ENCODE results near the gene SAG.

- TF ChIP-seq CTCF (IDR thresholded peaks at IDR 0.05; ENCODE audit: extremely low read depth in 1 of 2, insufficient read depth in 1 of 2, low read depth in 1 of 2, low read length in 2 of 2) = no peak
- TF ChIP-seq MAX (IDR thresholded peaks at IDR 0.05; ENCODE audit: insufficient read depth, insufficient read length) = no peak
- no peak for TF ChIP-seq JUN (IDR thresholded peaks at IDR 0.05; ENCODE audit: borderline replicate concordance, insufficient read depth, insufficient read length, low read depth)
- no peak for TF ChIP-seq POLR2A (IDR thresholded peaks at IDR 0.05; ENCODE audit: low read depth, low read length)
- TF ChIP-seq POLR2AphosphoS5 (IDR thresholded peaks at IDR 0.05; ENCODE audit: insufficient read depth, low read depth, low read length) = no peak
- TF ChIP-seq EZH2 (IDR thresholded peaks at IDR 0.05; ENCODE audit: borderline replicate concordance, low read depth, low read length, severe bottlenecking) = no peak
Measured at GRCh38 chr2:233346930-233347329, 39.3 kb downstream of the SAG start.
